Heart left ventricle (tissue), 13 donors: Measurements from ENCODE around the gene RALGPS1.

Source experiments
- CTCF ChIP-seq, 12 donors: fragments of 200-600 bp; sonication (generic) in 4 of 12; IDR thresholded peaks; one replicate each; pipeline versions ENCODE4 v1.5.0 to v1.8.0; 2018 to 2022; ENCODE audit warnings: antibody characterized with exemption in 12 of 12, mild to moderate bottlenecking in 5 of 12
- POLR2A ChIP-seq, 2 donors: fragments of 450-650 bp; IDR thresholded peaks; one replicate each; pipeline ENCODE4 v1.6.1; 2017; ENCODE audit warnings: antibody characterized with exemption in 2 of 2, mild to moderate bottlenecking in 2 of 2, moderate library complexity in 2 of 2
- donor health status: ischemic (EF 13 %, LVEDD 7.1; RV severe dilation, severe dysfunction).
- donor health status: DM: no; HTN: yes; CAD: no.
- donor health status: DM: no; HTN: no; CAD: no.
- donor health status: ischemic (EF 25% LVEDD 6.9; RV normal size, moderate dysfunction).
- donor health status: ischemic (EF 25% LVEDD 5.7; RV mildly dilated, moderate dysfunction).
- donor health status: ischemic (EF 35%, LVEDD 5.7; RV mildly dilated, moderate dysfunction).
- donor health status: nonischemic (EF 11% LVEDD 7.7; RV severe dilation, severe dysfunction).
- donor health status: DM: yes; HTN: yes; CAD: no.
- donor health status: PGD.
- donor health status: ischemic (EF 29% LVEDD 5.4; RV normal size, mild dysfunction).
- donor health status: nonischemic (EF 23%, LVEDD 6.1; RV moderate dilation, normal function).

- TF ChIP-seq POLR2A (IDR thresholded peaks at IDR 0.05) (no peak), CTCF (IDR thresholded peaks at IDR 0.05) (no peak)
These were observed 207.1 kb downstream of the RALGPS1 start for GRCh38 chr9:127121628-127122175.
